WERI-Rb-1 (cell line): Measurements from ENCODE around the gene DACT1.

ENCODE experiments used
- DNase-seq: peaks from one replicate; pipeline ENCODE4 v3.0.0-alpha.2; 2020
- H3K27ac ChIP-seq: fragments of 250-450 bp; sonication (Bioruptor Pico); 2 replicates; pipeline ENCODE4 v1.5.1; 2020; ENCODE audit warnings: mild to moderate bottlenecking, moderate library complexity
- H3K27me3 ChIP-seq: fragments of 250-450 bp; sonication (Bioruptor Pico); 2 replicates; pipeline ENCODE4 v1.5.1; 2021; ENCODE audit warnings: mild to moderate bottlenecking, low read depth, moderate library complexity; ENCODE audit not compliant: insufficient read depth, severe bottlenecking
- H3K36me3 ChIP-seq: fragments of 250-450 bp; sonication (Bioruptor Pico); 2 replicates; pipeline ENCODE4 v1.5.1; 2020; ENCODE audit warnings: mild to moderate bottlenecking, moderate library complexity
- H3K4me3 ChIP-seq: 2 replicates; pipeline ENCODE4 v1.5.1; 2011; ENCODE audit warnings: low read depth, mild to moderate bottlenecking, control low read depth, low read length
- H3K9me3 ChIP-seq: fragments of 250-450 bp; sonication (Bioruptor Pico); 2 replicates; pipeline ENCODE4 v1.5.1; 2021; ENCODE audit warnings: mild to moderate bottlenecking, moderate library complexity; ENCODE audit not compliant: severe bottlenecking
- TF ChIP-seq, protein P1 (sequence below): IDR thresholded peaks from 2 replicates; pipeline ENCODE4 v1.5.1; 2011; ENCODE audit warnings: low read depth, mild to moderate bottlenecking, control low read depth, inconsistent platforms, low read length

Gene DACT1

DNA sequence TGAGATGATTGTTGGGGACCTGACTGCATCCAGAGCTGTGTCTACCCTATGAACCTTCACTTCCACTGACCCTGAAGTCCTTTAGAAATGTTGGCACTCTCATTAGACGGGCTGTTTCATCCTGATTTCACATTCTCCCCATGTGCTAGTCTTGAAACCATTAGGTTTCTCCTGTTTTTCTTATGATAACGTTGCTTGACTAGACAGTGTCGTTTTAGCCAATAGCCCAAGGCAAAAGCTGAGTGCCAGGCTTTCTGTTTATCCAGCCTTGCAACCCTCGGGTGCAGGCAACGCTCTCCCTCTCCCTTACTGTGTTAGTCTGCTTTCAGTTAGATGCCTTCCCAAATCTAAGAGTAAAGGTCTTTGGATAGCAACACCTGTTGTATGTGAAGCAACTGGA, 30.1 kb downstream of the DACT1 start:
- Histone ChIP-seq H3K9me3 (no peaks in the 10 kb centered on the region), H3K27ac (no peak overlapping the region), H3K27me3 (no peaks in the 10 kb centered on the region), H3K4me3 (no peak overlapping the region), H3K36me3 (no peaks in the 10 kb centered on the region)
- no peak for DNase-seq
- TF ChIP-seq, protein P1, sequence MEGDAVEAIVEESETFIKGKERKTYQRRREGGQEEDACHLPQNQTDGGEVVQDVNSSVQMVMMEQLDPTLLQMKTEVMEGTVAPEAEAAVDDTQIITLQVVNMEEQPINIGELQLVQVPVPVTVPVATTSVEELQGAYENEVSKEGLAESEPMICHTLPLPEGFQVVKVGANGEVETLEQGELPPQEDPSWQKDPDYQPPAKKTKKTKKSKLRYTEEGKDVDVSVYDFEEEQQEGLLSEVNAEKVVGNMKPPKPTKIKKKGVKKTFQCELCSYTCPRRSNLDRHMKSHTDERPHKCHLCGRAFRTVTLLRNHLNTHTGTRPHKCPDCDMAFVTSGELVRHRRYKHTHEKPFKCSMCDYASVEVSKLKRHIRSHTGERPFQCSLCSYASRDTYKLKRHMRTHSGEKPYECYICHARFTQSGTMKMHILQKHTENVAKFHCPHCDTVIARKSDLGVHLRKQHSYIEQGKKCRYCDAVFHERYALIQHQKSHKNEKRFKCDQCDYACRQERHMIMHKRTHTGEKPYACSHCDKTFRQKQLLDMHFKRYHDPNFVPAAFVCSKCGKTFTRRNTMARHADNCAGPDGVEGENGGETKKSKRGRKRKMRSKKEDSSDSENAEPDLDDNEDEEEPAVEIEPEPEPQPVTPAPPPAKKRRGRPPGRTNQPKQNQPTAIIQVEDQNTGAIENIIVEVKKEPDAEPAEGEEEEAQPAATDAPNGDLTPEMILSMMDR: no peak

DNA sequence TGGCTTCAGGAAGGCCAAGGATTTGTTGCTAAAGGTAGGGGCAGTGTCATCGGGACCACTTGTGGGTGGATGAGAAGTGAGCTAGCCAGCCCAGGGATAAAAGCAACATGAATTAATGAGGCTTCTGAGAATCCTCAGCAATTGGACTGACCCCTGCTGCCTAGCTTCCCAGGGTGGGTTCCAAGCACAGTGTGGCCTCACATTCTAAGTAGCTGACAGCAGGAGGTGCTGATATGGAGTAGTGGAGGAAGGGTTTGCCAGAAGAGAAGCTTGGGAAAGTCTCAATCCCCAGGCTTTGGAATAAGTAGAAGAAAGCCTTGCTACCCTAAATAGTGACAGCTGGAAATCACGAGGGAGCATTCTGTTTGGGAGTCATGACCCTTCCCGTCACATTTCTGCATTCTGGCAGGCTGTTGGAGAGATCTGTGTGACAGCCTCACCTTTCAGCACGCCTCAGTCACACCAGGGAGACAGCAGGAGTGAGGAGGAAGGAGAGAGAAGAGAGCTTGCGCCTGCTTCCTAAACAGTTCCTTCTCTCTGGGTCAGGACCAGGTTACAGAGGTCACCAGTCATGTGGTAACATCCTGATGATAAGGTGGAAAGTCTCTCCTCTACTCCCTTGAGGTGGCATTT, 31.2 kb downstream of the DACT1 start:
- Histone ChIP-seq H3K36me3 (no peaks in the 10 kb centered on the region), H3K9me3 (no peaks in the 10 kb centered on the region), H3K27ac (no peak overlapping the region), H3K4me3 (no peak overlapping the region), H3K27me3 (no peaks in the 10 kb centered on the region)
- TF ChIP-seq, protein P1: no peak
- DNase-seq: no peak

DNA sequence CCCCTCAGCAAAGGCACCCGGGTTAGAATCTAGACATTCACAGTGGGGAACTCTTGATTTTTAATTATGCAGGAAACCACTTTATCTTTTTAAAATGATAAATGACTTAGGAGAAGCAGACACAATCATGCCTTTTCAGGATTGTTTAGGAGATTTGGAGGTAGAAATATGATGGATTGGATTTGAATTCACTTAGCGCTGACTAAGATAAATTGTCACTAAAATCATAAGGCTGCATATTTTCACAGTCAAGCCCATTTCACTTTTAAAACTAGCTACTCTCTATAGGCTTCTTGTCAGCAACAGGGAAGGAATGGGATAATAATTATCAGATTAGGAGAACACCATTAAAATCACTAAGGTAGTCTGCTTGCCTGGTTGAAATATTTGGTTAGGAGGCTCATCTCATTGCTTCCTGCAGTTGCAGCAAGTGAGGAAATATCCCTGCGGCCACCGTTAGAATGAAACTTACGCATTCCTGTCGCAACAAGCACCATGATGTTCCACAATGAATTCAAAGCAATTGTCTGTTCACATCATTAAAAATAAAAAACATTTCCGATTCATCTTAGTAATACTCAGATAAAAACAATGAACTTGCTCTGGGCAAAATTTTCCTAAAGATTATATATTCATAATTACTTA, 31.9 kb downstream of the DACT1 start:
- TF ChIP-seq, protein P1: no peak
- Histone ChIP-seq H3K9me3 (no peaks in the 10 kb centered on the region), H3K36me3 (no peaks in the 10 kb centered on the region), H3K27me3 (no peaks in the 10 kb centered on the region), H3K4me3 (no peak overlapping the region), H3K27ac (no peak overlapping the region)
- no peak for DNase-seq

DNA sequence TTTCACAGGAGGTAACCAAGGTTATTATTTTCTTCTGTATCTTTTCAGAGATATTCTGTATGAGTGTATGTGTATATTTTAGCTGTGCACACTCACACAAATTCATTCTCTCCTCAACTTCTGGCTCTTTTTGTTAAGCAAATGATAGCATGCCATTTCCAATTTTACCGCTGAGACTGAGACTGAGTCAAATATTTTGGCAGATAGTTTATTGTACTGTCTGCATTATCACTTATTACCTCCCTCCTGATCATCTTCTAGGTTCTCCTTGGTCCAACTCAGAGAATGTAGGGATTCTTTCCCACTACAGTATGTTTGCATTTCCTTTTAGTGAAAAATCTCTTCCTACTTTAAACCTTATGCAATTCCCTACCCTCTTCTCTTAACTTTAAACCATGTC, 33.3 kb downstream of the DACT1 start:
- H3K27ac ChIP-seq: no peak overlapping the region
- H3K36me3 ChIP-seq: no peaks in the 10 kb centered on the region
- H3K9me3 ChIP-seq: no peaks in the 10 kb centered on the region
- no peak for DNase-seq
- H3K27me3 ChIP-seq: no peaks in the 10 kb centered on the region
- no peak overlapping the region for H3K4me3 ChIP-seq
- TF ChIP-seq, protein P1: no peak

DNA sequence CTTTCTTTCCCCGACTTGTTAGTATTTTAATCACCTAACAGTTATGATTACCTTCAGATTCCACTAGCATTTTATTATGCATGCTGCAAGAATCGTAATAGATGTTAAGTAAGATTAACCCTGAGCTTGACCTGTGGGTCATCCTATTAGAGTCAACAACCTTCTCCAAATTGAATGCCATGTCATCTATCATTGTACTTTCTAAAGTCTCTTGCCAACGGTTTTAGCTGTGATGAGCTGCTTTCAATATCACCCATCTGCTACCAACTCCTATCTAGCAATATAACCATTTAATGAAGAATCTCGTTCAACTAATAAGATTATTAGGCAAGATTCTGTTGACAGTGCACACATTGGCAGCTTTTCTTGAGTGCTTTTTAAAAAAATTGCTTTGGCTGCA, 33.7 kb downstream of the DACT1 start:
- no peak overlapping the region for H3K27ac ChIP-seq
- H3K4me3 ChIP-seq: no peak overlapping the region
- DNase-seq: no peak
- no peaks in the 10 kb centered on the region for H3K27me3 ChIP-seq
- TF ChIP-seq, protein P1: no peak
- H3K36me3 ChIP-seq: no peaks in the 10 kb centered on the region
- no peaks in the 10 kb centered on the region for H3K9me3 ChIP-seq

DNA sequence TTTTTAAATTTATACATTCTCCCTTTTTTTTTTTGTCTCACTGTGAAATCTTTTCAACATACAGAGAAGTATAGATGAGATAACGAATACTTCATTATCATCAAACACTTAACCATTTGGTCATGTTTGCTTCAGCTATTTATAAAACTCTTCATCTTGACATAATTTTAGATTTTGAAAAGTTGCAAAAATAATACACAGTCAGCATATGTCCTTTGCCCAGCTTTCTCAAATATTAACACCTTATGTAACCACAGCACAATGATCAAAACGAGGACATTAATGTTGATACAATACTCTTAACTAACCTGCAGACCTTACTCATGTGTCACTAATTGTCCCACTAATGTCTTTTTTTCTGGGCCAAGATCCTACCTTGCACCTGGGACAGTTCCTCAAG, 36.0 kb downstream of the DACT1 start:
- H3K36me3 ChIP-seq: no peaks in the 10 kb centered on the region
- H3K9me3 ChIP-seq: no peaks in the 10 kb centered on the region
- H3K27ac ChIP-seq: no peak overlapping the region
- H3K4me3 ChIP-seq: no peak overlapping the region
- no peak for DNase-seq
- TF ChIP-seq, protein P1: no peak
- H3K27me3 ChIP-seq: no peaks in the 10 kb centered on the region
